Neural cell (in vitro differentiated cells): ENCODE results near the gene ORC2. TPM values are rescaled to one million over a fixed set of nuclear protein-coding genes. Genes with fewer than 3 reads are reported as not detected.
A peak's percentile ranks its signal among the peaks of the same experiment; 100 is the strongest.

Experiments used
- H2AFZ ChIP-seq: fragments of 200-600, 300-800 bp; sonication (generic), shearing (Covaris generic); 2 replicates; pipeline ENCODE4 v1.6.0; 2014; ENCODE audit warnings: low read depth, mild to moderate bottlenecking, antibody characterized with exemption, low read length, moderate library complexity
- H3F3A ChIP-seq: fragments of 200-600 bp; shearing (Covaris generic); 2 replicates; pipeline ENCODE4 v1.6.1; 2016; ENCODE audit warnings: mild to moderate bottlenecking, moderate library complexity, mixed read lengths, antibody characterized with exemption, low read length; ENCODE audit not compliant: insufficient read depth, poor library complexity, severe bottlenecking
- H3K27ac ChIP-seq: fragments of 200-600, 300-800 bp; sonication (generic), shearing (Covaris generic); 2 replicates; pipeline ENCODE4 v1.5.1; 2014; ENCODE audit warnings: mild to moderate bottlenecking, low read length, moderate library complexity
- H3K27me3 ChIP-seq: fragments of 300-800, 200-600 bp; sonication (generic), shearing (Covaris generic); 2 replicates; pipeline ENCODE4 v1.6.0; 2014; ENCODE audit warnings: mild to moderate bottlenecking, low read depth, low read length, moderate library complexity; ENCODE audit not compliant: insufficient read depth
- H3K36me3 ChIP-seq: fragments of 300-800, 200-600 bp; sonication (generic), shearing (Covaris generic); 2 replicates; pipeline ENCODE4 v1.5.1; 2014; ENCODE audit warnings: mild to moderate bottlenecking, antibody characterized with exemption, low read length, moderate library complexity; ENCODE audit not compliant: insufficient read depth
- H3K4me2 ChIP-seq: fragments of 300-800, 200-600 bp; sonication (generic), shearing (Covaris generic); 2 replicates; pipeline ENCODE4 v1.6.0; 2014; ENCODE audit warnings: mild to moderate bottlenecking, low read length
- H3K4me3 ChIP-seq: fragments of 300-800, 200-600 bp; sonication (generic), shearing (Covaris generic); 2 replicates; pipeline ENCODE4 v1.5.1; 2014; ENCODE audit warnings: mild to moderate bottlenecking, low read length, moderate library complexity
- H3K79me2 ChIP-seq: fragments of 200-600 bp; shearing (Covaris generic); replicated peaks from 2 replicates; pipeline ENCODE4 v1.6.0; 2014; ENCODE audit warnings: mild to moderate bottlenecking, low read length, moderate library complexity; ENCODE audit not compliant: insufficient read depth
- H3K9ac ChIP-seq: fragments of 300-800, 200-600 bp; sonication (generic), shearing (Covaris generic); 2 replicates; pipeline ENCODE4 v1.6.1; 2016; ENCODE audit warnings: mild to moderate bottlenecking, low read length, mixed read lengths
- H3K9me2 ChIP-seq: fragments of 200-600 bp; shearing (Covaris generic); 2 replicates; pipeline ENCODE4 v1.6.1; 2016; ENCODE audit warnings: mild to moderate bottlenecking, low read length, mixed read lengths; ENCODE audit not compliant: insufficient read depth
- H3K9me3 ChIP-seq: fragments of 200-600, 300-800 bp; sonication (generic), shearing (Covaris generic); 2 replicates; pipeline ENCODE4 v1.6.1; 2016; ENCODE audit warnings: mild to moderate bottlenecking, mixed run types, low read length, moderate library complexity, mixed read lengths
- H4K20me1 ChIP-seq: fragments of 200-600 bp; shearing (Covaris generic); 2 replicates; pipeline ENCODE4 v1.6.1; 2016; ENCODE audit warnings: mild to moderate bottlenecking, mixed run types; ENCODE audit not compliant: insufficient read depth
- CTCF ChIP-seq: fragments of 450-650 bp; IDR thresholded peaks from 2 replicates; pipeline ENCODE4 v1.5.1; 2014; ENCODE audit warnings: antibody characterized with exemption, mild to moderate bottlenecking, moderate library complexity; ENCODE audit not compliant: poor library complexity, severe bottlenecking
- EP300 ChIP-seq: fragments of 450-650 bp; conservative IDR thresholded peaks from 2 replicates; pipeline ENCODE4 v1.6.1; 2014; ENCODE audit warnings: antibody characterized with exemption, mild to moderate bottlenecking, moderate library complexity; ENCODE audit not compliant: poor library complexity, severe bottlenecking
- EZH2 ChIP-seq: fragments of 200-600, 300-800 bp; shearing (Covaris generic), sonication (generic); IDR thresholded peaks from 2 replicates; pipeline ENCODE4 v1.6.1; 2014; ENCODE audit warnings: antibody characterized with exemption, low read length, borderline replicate concordance, mild to moderate bottlenecking; ENCODE audit not compliant: insufficient read depth, poor library complexity, severe bottlenecking
- MXI1 ChIP-seq: fragments of 450-650 bp; conservative IDR thresholded peaks from 2 replicates; pipeline ENCODE4 v1.6.1; 2014; ENCODE audit warnings: antibody characterized with exemption, mild to moderate bottlenecking; ENCODE audit not compliant: poor library complexity, severe bottlenecking
- POLR2AphosphoS5 ChIP-seq: IDR thresholded peaks from 2 replicates; pipeline ENCODE4 v1.6.1; 2012
- RAD21 ChIP-seq: fragments of 450-650 bp; conservative IDR thresholded peaks from 2 replicates; pipeline ENCODE4 v1.6.1; 2014; ENCODE audit warnings: antibody characterized with exemption, mild to moderate bottlenecking, moderate library complexity
- REST ChIP-seq: IDR thresholded peaks from 2 replicates; pipeline ENCODE4 v1.6.1; 2012; ENCODE audit warnings: borderline replicate concordance
- SMC3 ChIP-seq: fragments of 450-650 bp; conservative IDR thresholded peaks from 2 replicates; pipeline ENCODE4 v1.6.1; 2014; ENCODE audit warnings: antibody characterized with exemption, mild to moderate bottlenecking, moderate library complexity; ENCODE audit not compliant: poor library complexity
- TAF1 ChIP-seq: IDR thresholded peaks from 2 replicates; pipeline ENCODE4 v1.6.1; 2012; ENCODE audit warnings: low read depth
- polyA plus RNA-seq: library from polyadenylated mRNA; depleted of rRNA; stranded (reverse); fragments of >200 nt; gene quantifications from 2 replicates; pipeline ENCODE4 v1.2.3, GENCODE V29; 2014

The ORC2 gene
- polyA plus RNA-seq, 1 donor from 2014 or later: 17.2 TPM

DNA sequence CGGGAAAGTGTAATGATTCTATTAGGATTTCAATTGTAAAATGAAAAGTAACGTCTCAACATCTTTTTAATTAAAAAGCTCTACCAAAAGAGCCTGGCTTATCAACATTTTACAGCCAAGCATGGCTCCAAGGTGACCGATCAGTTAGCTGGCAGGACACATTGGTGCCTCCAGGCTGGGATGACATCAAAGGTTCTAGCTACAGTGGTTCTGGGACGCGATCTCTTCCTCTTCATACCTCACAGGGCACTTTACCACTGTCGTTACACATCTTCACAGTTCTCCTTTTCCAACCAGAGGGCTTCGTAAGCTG, 693 bp downstream of the ORC2 start:
- Histone ChIP-seq H3K4me3 (peak overlapping the region; percentile 83), H2AFZ (peak overlapping the region; percentile 73), H3K27me3 (no peaks in the 10 kb centered on the region), H3K4me2 (peak overlapping the region; percentile 87), H3F3A (no peaks in the 10 kb centered on the region), H4K20me1 (no peaks in the 10 kb centered on the region), H3K9me3 (no peaks in the 10 kb centered on the region), H3K27ac (peak overlapping the region; percentile 75), H3K9me2 (no peaks in the 10 kb centered on the region), H3K79me2 (peaks cover 20% of the 10 kb centered on the region), H3K36me3 (no peaks in the 10 kb centered on the region), H3K9ac (peak overlapping the region; percentile 76)
- TF ChIP-seq REST: no peak
- TF ChIP-seq RAD21: no peak
- TF ChIP-seq SMC3: no peak
- no peak for TF ChIP-seq MXI1
- TF ChIP-seq CTCF: no peak
- no peak for TF ChIP-seq POLR2AphosphoS5
- TF ChIP-seq TAF1: no peak
- no peak for TF ChIP-seq EZH2
- TF ChIP-seq EP300: no peak

DNA sequence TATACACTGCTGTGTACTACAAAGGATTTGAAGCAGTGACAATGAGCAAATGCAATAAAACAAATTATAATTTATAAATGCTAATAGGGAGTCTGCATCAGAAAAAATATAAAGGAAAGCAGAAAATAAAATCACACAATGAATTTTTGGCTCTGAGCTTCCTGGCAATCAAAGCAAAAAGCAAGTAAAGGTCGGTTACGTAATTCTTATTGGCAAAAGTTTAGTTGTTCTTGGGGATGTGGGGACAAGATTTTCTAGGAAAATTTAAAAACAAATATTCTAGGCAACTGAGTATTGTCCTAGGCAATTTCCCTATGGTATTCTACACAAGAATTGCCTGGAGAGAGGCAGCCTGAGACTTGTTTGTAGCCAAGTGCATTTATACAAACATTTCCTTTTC, 1.8 kb downstream of the ORC2 start:
- Histone ChIP-seq H3K27me3 (no peaks in the 10 kb centered on the region), H2AFZ (no peak overlapping the region), H4K20me1 (no peaks in the 10 kb centered on the region), H3K4me2 (peak overlapping the region; percentile 87), H3K4me3 (peak overlapping the region; percentile 83), H3K27ac (no peak overlapping the region), H3K79me2 (peaks cover 20% of the 10 kb centered on the region), H3K9ac (no peak overlapping the region), H3F3A (no peaks in the 10 kb centered on the region), H3K36me3 (no peaks in the 10 kb centered on the region), H3K9me2 (no peaks in the 10 kb centered on the region), H3K9me3 (no peaks in the 10 kb centered on the region)
- TF ChIP-seq RAD21 (no peak), POLR2AphosphoS5 (no peak), MXI1 (no peak), TAF1 (no peak), EP300 (no peak), SMC3 (no peak), REST (no peak), EZH2 (no peak), CTCF (no peak)
